Suppressor macrophage treated with lipopolysaccharide for 4 hours (primary cell): ENCODE results near the gene FBXO4.
A peak's percentile ranks its signal among the peaks of the same experiment; 100 is the strongest.

Experiments used
- DNase-seq: peaks from one replicate; pipeline ENCODE4 v3.0.0-alpha.2; 2020

Gene FBXO4

DNA sequence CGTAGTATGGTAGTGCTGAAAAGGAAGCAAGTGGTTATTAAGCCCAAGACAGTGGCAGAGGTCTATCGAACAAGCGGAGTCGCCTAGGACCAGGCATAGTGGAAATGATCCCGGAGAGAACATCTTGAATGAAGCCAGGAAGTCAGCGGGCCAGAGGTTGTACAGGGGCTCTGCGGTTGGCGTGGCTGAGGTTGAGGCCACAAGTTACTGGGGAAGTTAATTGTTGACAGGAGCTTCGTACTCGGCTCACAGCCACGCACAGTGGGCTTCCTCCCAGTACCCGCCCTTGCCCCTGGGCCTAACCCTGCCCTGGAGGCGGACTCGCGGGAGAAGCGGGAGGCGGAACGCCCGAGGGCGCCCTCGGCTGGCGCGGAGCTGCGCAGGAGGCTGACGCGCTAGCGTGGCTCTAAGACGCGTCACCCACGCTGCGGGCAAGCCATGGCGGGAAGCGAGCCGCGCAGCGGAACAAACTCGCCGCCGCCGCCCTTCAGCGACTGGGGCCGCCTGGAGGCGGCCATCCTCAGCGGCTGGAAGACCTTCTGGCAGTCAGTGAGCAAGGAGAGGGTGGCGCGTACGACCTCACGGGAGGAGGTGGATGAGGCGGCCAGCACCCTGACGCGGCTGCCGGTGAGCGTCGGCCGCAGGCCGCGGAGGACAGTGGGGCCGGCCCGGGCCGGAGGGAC, at the start of gene FBXO4:
TSS of gene FBXO4 (plus strand) at position 410 of the 683 bp plus-strand sequence. CDS start at position 439, 29 bp downstream.
- DNase-seq, result peak; percentile 92

- DNase-seq, result no peak
Observed at GRCh38 chr5:41876678-41877077, 48.4 kb upstream of the FBXO4 start.

DNA sequence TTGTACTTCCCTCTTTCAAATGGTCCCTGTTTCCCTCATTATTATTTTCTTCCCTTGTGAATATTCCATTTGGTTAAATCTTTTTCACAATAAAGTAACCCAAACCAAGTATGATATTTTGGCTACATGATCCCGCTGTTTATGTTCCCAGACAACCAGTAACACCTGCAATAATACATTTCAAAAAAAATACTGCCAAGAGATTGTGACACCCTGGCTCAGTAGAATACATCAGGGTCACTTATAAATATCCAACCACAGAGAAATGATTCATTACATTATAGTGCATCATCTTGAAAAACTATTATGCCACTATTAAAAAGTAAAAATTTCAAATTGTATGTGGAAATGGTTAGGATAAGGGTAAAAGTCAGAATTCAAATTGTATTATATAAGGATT, 47.7 kb upstream of the FBXO4 start:
- DNase-seq, result no peak

DNA sequence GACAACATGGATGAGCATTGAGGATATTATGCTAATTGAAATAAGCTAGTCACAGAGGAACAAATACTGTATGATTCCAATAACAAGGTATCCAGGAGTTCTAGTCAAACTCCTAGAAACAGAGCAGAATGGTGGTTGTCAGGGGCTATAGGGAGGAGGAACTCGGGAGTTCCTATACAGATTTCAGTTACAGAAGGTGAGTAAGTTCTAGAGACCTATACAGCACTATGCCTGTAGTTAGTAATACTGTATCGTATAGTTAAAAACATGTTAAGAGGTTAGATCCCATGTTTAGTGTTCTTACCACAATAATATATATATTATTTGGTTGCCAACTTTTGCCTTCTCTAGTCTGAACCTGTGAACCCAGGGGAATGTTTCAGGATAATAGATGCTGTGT, 46.9 kb upstream of the FBXO4 start:
- no peak for DNase-seq

DNA sequence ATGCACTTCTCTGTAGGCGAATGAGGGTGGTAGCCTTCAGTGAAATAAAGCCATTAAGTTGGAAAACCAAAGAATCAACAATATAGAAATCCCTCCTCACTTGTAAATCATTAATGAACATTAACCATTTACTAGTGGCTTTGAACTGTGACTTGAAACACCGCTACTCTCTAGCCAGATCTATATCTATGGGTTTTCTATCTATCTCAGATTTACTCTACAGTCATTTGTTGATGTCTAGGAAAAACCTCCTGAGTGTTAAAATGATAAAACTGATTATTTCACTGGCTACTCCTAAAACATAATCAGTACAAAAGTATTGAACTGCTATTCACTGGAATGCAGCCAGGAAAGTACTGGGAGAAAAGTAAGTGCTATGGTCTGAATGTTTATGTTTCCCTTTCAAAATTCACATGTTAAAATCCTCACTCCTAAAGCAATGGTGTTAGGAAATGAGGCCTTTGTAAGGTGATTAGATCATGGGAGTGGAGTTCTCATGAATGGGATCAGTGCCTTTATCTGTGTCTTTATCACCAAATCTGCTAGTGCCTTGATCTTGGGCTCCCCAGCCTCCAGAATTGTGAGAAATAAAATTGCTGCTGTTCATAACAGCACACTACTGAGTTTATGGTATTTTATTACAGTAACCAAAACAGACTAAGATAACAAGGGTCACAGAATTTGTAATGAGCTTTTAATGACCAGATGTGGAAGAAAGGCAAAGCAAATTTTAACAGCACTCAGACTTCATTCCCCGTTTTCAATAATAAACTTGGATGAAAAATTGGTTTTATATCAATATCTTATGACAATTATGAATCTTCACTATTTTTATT, 46.2 kb upstream of the FBXO4 start:
- no peak for DNase-seq

- DNase-seq, result no peak
Observed at GRCh38 chr5:41882765-41883164, 42.3 kb upstream of the FBXO4 start.

- no peak for DNase-seq
Observed at GRCh38 chr5:41883243-41883642, 41.8 kb upstream of the FBXO4 start.

GRCh38 chr5:41883936-41884335, 41.1 kb upstream of the FBXO4 start:
- no peak for DNase-seq

DNA sequence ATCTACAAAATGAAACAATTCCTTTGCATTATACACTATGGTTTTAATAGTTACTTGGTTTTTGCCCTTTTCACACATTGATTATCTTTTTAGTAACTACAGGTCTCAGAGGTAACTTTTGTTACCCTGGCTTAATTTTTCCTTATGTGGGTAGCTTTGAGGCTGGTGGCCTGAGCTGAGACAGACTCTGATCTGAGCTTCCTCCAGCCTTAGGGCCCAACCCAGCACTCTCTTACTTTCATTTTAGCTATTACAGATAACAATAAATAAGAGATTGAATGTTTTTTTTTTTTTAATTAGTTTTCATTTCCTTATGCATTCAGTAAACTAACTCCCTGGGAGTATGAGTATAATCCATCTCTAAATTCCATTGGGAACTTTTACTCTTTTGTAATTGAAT, 39.8 kb upstream of the FBXO4 start:
- DNase-seq, result no peak

- no peak for DNase-seq
Observed at GRCh38 chr5:41891066-41891707, 33.9 kb upstream of the FBXO4 start.

- DNase-seq, result no peak
Observed at GRCh38 chr5:41892031-41892430, 33.0 kb upstream of the FBXO4 start.

GRCh38 chr5:41893074-41893851, 31.8 kb upstream of the FBXO4 start:
- peak; percentile 45 for DNase-seq

- peak; percentile 3 for DNase-seq
Observed at GRCh38 chr5:41896230-41896629, 28.9 kb upstream of the FBXO4 start.

DNA sequence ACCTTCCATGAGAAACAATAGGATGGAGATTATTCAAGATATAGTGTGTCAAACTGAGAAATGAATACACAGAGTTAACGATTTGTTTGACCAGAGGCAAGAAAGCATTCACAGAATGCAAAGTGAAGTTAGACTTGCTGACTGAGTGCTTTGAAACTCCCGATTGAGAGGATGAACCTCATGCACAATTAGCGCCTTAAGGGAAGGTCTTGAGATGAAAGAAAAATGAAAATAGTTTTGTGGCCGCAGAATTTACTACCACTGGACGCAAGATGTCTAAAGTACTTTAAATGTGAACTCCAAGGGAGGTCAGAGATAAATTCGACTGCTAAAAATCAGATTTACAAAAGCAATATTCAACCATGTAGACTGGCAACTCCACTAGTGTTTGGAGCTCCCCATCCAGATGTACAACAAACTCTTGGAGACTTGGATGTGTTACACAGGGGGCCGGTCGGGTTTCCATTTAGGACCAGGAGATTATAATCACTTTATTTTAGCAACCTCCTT, 21.6 kb upstream of the FBXO4 start:
- DNase-seq, result no peak

DNA sequence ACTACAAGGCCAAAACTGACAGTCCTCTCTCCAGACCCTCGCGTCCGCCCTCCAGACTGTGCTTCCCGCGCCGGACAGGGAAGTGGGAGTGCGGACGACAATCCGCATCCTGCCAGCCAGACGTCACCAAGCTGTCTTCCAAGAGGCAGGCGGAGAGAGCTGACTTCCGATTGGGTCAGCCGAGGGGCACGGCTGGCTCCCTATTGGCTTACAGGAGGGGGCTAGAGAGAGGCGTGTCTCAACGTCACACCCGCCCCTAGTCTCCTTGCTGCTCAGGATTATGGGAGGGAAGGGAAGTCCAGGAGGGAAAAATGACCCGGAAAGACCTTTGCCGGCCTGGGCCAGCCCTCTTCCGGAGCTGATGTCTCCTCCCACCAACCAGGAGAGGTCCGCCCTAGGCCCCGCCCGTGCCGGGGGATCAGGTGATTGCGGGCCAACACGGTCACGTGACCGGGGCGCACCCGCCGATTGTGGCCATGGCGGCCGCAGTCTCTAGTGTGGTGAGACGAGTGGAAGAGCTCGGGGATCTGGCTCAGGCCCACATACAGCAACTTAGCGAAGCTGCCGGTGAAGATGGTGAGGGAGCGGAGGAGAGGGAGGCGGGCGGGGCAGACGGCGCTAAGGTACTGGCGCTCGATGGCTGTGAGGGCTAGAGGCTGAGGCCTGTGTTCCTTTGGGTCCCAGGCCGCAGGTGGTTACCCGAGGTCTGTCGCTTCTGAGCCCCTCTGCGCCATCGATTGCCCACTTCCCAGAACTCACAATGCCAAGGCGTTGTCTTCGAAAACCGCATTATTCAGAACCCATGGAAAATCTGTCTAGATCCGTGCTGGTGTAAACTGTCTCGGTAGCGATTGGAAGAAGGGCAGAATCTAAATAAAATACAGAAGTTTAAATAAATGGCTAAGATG, 20.9 kb upstream of the FBXO4 start, which contains the start of gene RIMOC1:
TSS of gene RIMOC1 (plus strand) at position 453 of the 908 bp plus-strand sequence. CDS start at position 477, 24 bp downstream.
- DNase-seq, result peak; percentile 99

DNA sequence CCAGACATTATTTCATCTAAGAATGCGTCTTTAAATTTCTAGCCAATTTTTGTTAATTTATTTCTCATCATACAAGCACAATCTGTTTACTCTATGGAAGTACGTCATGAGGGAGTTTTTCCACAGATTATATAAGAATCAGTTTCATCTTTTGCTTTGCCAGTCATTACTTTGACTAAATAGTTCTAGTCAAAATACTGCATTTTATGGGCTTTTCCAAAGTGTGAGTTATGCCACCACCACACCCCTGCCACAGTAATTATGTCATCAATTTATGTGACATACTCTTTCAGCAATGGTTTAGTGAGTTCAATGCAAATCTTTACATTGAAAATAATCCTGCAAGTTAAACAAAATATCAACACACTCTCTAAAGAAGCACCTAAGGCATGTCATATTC, 18.9 kb upstream of the FBXO4 start:
- DNase-seq, result peak; percentile 48

DNA sequence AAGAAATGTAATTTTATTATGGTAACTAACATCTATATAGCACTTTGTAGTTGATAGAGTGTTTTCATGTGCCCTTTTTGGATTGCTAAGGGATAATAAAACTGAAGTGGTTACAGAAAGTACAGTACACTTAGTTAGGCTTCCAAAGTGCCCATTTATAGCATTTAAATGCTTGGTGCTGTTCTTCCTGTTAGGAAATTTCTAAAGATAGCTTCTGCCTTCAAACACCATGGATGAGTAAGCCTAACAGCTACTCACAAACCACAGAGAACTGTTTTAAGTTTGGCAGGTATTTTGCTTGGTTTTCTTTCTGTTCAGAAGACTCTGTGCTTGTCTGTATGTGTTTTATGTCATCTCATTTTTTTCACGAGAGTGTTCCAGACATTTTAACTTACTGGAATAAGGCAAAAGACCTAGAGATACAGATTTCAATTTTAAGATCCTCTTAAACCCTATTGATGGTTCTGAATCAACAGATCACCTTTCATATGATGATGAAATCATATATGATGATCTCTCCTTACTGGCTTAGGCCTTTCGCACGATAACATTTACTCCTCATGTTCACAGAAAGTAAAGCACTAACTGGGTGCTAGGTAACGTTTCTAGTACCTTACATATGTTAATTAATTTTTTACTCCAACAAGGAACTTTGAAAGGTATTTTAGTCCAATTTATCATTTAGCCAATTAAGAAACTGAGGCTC, 16.6 kb upstream of the FBXO4 start:
- peak; percentile 19 for DNase-seq

- no peak for DNase-seq
Observed at GRCh38 chr5:41918105-41918504, 7.0 kb upstream of the FBXO4 start.

DNA sequence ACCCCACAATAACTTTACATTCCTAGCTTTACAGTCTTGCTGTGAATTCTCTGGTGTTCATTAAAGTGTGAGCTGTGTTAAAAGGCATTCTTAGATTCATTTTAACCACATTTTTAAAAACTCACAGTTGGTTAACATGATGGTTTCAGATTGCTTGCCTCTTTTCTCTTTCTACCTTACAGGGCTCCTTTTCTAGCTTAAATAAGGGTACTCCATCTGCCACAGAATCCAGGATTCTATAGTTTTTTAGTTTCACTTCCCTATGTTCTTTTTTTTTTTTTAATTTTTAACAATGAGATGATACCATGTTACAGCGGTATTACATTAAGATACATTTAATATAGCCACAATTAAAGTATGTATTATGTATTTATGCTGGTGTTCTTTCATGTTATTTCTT, 3.9 kb upstream of the FBXO4 start:
- DNase-seq, result no peak

DNA sequence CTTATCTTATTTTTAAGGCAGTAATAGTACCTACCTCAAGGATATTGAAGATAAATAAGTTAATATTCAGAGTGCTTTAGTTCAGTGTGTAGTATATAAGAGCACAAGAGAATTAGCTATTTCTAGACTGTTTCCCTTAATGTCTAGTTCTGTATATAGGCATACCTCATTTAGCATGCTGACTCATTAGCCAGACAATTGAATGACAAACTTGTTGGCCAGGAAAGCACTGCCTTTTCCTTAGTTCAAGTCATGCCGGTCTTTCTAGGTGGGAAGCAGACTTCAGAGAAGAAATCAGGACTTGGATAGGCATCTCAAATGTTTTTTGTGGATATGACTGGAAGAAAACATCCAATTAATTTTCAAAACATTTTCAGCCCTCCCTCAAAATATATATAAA, 3.2 kb upstream of the FBXO4 start:
- peak; percentile 4 for DNase-seq

DNA sequence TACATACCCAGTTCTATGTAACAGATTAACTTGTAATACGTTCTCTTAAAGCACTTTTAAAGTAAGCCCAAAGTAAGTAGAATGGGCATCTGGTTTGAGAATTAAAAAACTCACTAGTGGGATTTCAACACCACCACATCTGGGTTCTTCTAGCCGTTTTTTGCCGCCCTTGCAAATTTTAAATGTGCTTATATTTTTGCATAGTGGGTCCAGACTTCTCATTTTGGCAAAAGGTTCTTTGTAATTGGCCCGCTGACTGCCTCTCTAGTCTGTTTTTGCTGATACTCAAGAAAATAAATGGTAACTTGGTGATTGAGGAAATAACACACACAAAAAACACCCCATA, 582 bp upstream of the FBXO4 start:
- no peak for DNase-seq
